WTC11 (cell line): ENCODE data around the gene PPP1R1B. TPM values are rescaled to one million over a fixed set of nuclear protein-coding genes. Genes with fewer than 3 reads are reported as not detected.

Source experiments
- ATAC-seq: fragments of 200-7000 bp; cut with Tn5 transposase; 2 replicates; pipeline ENCODE4 v1.10.0; 2021; ENCODE audit warnings: mild to moderate bottlenecking, moderate library complexity
- CTCF ChIA-PET: fragments of 300-600 bp; sonication (Branson Sonifier 250); formaldehyde crosslinking; loops from one replicate; lab custom pipeline; 2021; ENCODE audit warnings: antibody characterized with exemption; lab: Charles Lee
- POLR2A ChIA-PET: fragments of 350-600 bp; sonication (Branson Sonifier 250); formaldehyde crosslinking; loops from one replicate; lab custom pipeline; 2021; ENCODE audit warnings: antibody characterized with exemption; lab: Charles Lee
- DNase-seq: peaks from one replicate; pipeline ENCODE4 v3.0.0; 2021; ENCODE audit warnings: low spot score
- H3K27ac Mint-ChIP-seq: 2 replicates; pipeline ENCODE4 v1.8.0; 2021; ENCODE audit warnings: mixed read lengths
- H3K27me3 Mint-ChIP-seq: 2 replicates; pipeline ENCODE4 v1.8.0; 2021; ENCODE audit warnings: low read depth, mild to moderate bottlenecking, moderate library complexity, mixed read lengths
- H3K36me3 Mint-ChIP-seq: 2 replicates; pipeline ENCODE4 v1.8.0; 2021; ENCODE audit warnings: mixed read lengths
- H3K4me1 Mint-ChIP-seq: 2 replicates; pipeline ENCODE4 v1.8.0; 2022; ENCODE audit warnings: mixed read lengths
- H3K4me3 Mint-ChIP-seq: 2 replicates; pipeline ENCODE4 v1.8.0; 2021; ENCODE audit warnings: mild to moderate bottlenecking, moderate library complexity, mixed read lengths
- H3K9me3 Mint-ChIP-seq: 2 replicates; pipeline ENCODE4 v1.8.0; 2021; ENCODE audit warnings: mixed read lengths
- AFF4 ChIP-seq: sonication (generic); formaldehyde crosslinking; IDR thresholded peaks from 2 replicates; pipeline ENCODE4 v1.8.1; 2023; ENCODE audit warnings: mild to moderate bottlenecking, missing genetic modification reagents, borderline replicate concordance
- GTF2I ChIP-seq: fragments of 250-450 bp; sonication (Bioruptor Pico); conservative IDR thresholded peaks from 2 replicates; pipeline ENCODE4 v1.4.0; 2021; ENCODE audit warnings: mild to moderate bottlenecking
- HMGA2 ChIP-seq: fragments of 250-450 bp; sonication (Bioruptor Pico); IDR thresholded peaks from 2 replicates; pipeline ENCODE4 v1.4.0; 2021; ENCODE audit warnings: mild to moderate bottlenecking, moderate library complexity
- HMGXB4 ChIP-seq: sonication (generic); formaldehyde crosslinking; IDR thresholded peaks from 2 replicates; pipeline ENCODE4 v1.8.1; 2023; ENCODE audit warnings: mild to moderate bottlenecking, moderate library complexity, missing genetic modification reagents
- JUN ChIP-seq: sonication (generic); formaldehyde crosslinking; IDR thresholded peaks from 2 replicates; pipeline ENCODE4 v1.8.0; 2023; ENCODE audit warnings: mild to moderate bottlenecking, missing genetic modification reagents
- MAX ChIP-seq: sonication (generic); formaldehyde crosslinking; IDR thresholded peaks from 2 replicates; pipeline ENCODE4 v1.8.0; 2022; ENCODE audit warnings: mild to moderate bottlenecking, missing genetic modification reagents
- PRDM15 ChIP-seq: sonication (generic); formaldehyde crosslinking; IDR thresholded peaks from 2 replicates; pipeline ENCODE4 v1.8.0; 2022; ENCODE audit warnings: missing genetic modification reagents
- SMAD4 ChIP-seq: sonication (generic); formaldehyde crosslinking; IDR thresholded peaks from 2 replicates; pipeline ENCODE4 v1.8.0; 2022; ENCODE audit warnings: mild to moderate bottlenecking, missing genetic modification reagents
- ZNF425 ChIP-seq: fragments of 250-450 bp; sonication (Bioruptor Pico); conservative IDR thresholded peaks from 2 replicates; pipeline ENCODE4 v1.9.0; 2021; ENCODE audit warnings: mild to moderate bottlenecking
- ZNF671 ChIP-seq: fragments of 250-450 bp; sonication (Bioruptor Pico); IDR thresholded peaks from 2 replicates; pipeline ENCODE4 v1.8.0; 2021; ENCODE audit warnings: mild to moderate bottlenecking
- ZSCAN18 ChIP-seq: fragments of 250-450 bp; sonication (Bioruptor Pico); IDR thresholded peaks from 2 replicates; pipeline ENCODE4 v2.1.2; 2022; ENCODE audit warnings: mild to moderate bottlenecking, moderate library complexity
- total RNA-seq: library from RNA; stranded (reverse); gene quantifications from 3 replicates; pipeline ENCODE4 v1.2.3, GENCODE V29; 2021

PPP1R1B gene
- total RNA-seq, 1 experiment from 2014 or later: 20.5 TPM

GRCh38 chr17:39598630-39599003 lies 28.1 kb upstream of the PPP1R1B start (continued):
- no peak for TF ChIP-seq AFF4 (CRISPR knock-in tag)
- TF ChIP-seq PRDM15 (CRISPR knock-in tag): no peak
- no peak for TF ChIP-seq HMGA2 (CRISPR knock-in tag)
- no peak for TF ChIP-seq JUN (CRISPR knock-in tag)

GRCh38 chr17:39599004-39599664 lies 27.6 kb upstream of the PPP1R1B start:
- Mint-ChIP-seq H3K4me1 (peaks cover 67% of the 10 kb centered on the region), H3K27me3 (peaks cover 100% of the 10 kb centered on the region), H3K36me3 (no peaks in the 10 kb centered on the region), H3K4me3 (no peak overlapping the region), H3K27ac (no peak overlapping the region), H3K9me3 (no peaks in the 10 kb centered on the region)
- no peak for TF ChIP-seq ZSCAN18
- TF ChIP-seq HMGA2 (CRISPR knock-in tag): no peak
- TF ChIP-seq GTF2I: no peak
- 0 out of 2 replicates have a peak, but pooled peaks have one; percentile 25 for TF ChIP-seq HMGXB4 (CRISPR knock-in tag)
- TF ChIP-seq SMAD4 (CRISPR knock-in tag): no peak
- TF ChIP-seq ZNF671 (CRISPR knock-in tag): no peak
- no peak for TF ChIP-seq MAX
- DNase-seq (peak; percentile 42), ATAC-seq (no peak)
- CTCF ChIA-PET: interaction anchor here (0.7 to 11.0 kb wide), 7 partner anchors 23 to 73 kb away, joined by 3 to 86 read pairs (median 5); no protein-coding TSS in a partner anchor
- POLR2A ChIA-PET: interaction anchor here (0.5 kb wide), 2 partner anchors 20 to 294 kb away, joined by 4 to 5 read pairs; no protein-coding TSS in a partner anchor

- POLR2A ChIA-PET: no interaction called here
Measured at GRCh38 chr17:39599665-39600231, 27.0 kb upstream of the PPP1R1B start.

More at GRCh38 chr17:39599665-39600231, 27.0 kb upstream of the PPP1R1B start:
- CTCF ChIA-PET: interaction anchor here (0.8 to 11.0 kb wide), 5 partner anchors 22 to 72 kb away, joined by 3 to 86 read pairs (median 7); no protein-coding TSS in a partner anchor
- no peak overlapping the region for H3K27ac Mint-ChIP-seq
- ATAC-seq (peak; percentile 4; the same call in 1 of the 2 replicates), DNase-seq (no peak)
- H3K4me3 Mint-ChIP-seq: no peak overlapping the region; the same call in 1 of the 2 replicates
- peaks cover 100% of the 10 kb centered on the region for H3K27me3 Mint-ChIP-seq
- TF ChIP-seq ZNF425 (CRISPR knock-in tag) (no peak), PRDM15 (CRISPR knock-in tag) (peak; percentile 80)
- peaks cover 68% of the 10 kb centered on the region for H3K4me1 Mint-ChIP-seq
- H3K36me3 Mint-ChIP-seq: no peaks in the 10 kb centered on the region
- H3K9me3 Mint-ChIP-seq: no peaks in the 10 kb centered on the region
